A549 (cell line): ENCODE results near the gene PBX3.

ENCODE experiments used
- CTCF ChIP-seq: fragments of >200 bp; sonication (Bioruptor Twin); formaldehyde crosslinking; IDR thresholded peaks from 3 replicates; pipeline ENCODE4 v1.5.1; 2016
- EHF ChIP-seq: fragments of 250-450 bp; sonication (Bioruptor Pico); IDR thresholded peaks from 2 replicates; pipeline ENCODE4 v1.5.0; 2020; ENCODE audit warnings: mild to moderate bottlenecking
- ELK1 ChIP-seq: fragments of 150-350 bp; IDR thresholded peaks from 2 replicates; pipeline ENCODE4 v1.6.1; 2014; ENCODE audit warnings: low read depth, mild to moderate bottlenecking, low read length

GRCh38 chr9:125987420-125987819 lies 240.2 kb downstream of the PBX3 start:
- TF ChIP-seq CTCF (no peak), ELK1 (no peak), EHF (CRISPR knock-in tag) (no peak)
